Forelimb muscle (tissue), 1 donor: ENCODE data around the gene BICC1. TPM values are rescaled to one million over a fixed set of nuclear protein-coding genes. Genes with fewer than 3 reads are reported as not detected.

Experiments used
- DNase-seq: peaks from one replicate; pipeline ENCODE4 v3.0.0-alpha.2; 2013; ENCODE audit warnings: low read depth
- polyA plus RNA-seq: library from polyadenylated mRNA; unstranded; fragments of 120-200 nt; gene quantifications from one replicate; pipeline ENCODE4 v1.2.1, GENCODE V29; 2013; ENCODE audit not compliant: insufficient read length

The BICC1 gene
- polyA plus RNA-seq, 1 donor, result 14.5 TPM

DNA sequence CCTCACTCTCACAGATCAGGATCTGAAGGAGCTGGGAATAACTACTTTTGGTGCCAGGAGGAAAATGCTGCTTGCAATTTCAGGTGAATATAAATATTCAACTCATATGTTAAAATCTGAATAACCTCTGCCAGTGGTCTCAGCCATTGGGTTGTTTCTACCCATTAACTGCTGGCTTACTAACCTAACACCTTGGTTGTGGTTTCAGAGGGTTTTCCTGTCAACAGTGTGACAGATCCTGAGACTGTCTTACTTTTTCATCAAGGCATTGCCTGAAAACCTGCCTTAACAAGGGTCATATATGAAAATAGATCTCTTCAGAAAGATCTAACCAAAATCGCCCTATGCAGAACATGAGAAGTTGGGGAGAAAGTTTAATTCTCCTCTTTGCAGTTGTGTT lies 307.7 kb downstream of the BICC1 start:
- DNase-seq, result no peak

DNA sequence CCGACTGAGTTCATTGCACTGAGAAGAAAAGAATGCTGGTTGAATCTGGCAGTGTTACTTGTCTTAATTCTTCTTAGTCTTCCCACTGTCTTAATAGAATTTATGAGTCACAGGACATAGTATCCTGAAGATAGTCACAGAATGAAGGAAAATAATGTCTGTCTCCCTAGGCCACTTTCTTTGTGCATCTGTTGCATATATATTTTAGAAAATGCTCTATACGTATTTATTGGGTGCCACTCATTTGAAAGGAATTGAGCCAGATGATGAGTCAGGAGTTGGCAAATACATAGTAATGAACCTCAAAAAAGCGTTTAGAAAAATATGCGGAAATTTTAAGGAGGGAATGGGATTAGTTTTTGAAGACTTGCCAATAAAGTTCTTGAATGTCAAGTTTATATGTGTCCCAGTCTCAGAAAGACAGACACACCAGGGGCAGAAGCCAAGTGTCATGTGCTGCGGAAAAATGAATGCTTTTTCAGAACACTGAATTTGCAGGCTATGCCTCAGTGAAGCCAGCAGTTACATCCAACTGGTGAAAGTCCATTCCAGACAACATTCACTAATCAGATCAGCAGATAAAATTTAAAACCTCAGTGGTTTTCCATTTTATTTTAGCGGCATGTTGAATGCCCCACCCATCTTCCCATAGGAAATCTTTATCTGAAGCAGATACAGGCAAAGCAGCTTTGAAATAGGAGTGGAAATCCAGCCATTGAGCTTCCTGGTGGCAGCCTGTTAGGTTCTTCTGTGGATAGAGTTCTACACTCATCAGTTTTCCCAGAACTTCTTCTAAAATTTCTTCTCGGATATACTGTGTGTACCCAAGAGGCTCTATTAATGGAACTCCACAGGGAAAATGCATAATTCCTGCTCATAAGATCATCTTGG lies 308.4 kb downstream of the BICC1 start:
- no peak for DNase-seq

DNA sequence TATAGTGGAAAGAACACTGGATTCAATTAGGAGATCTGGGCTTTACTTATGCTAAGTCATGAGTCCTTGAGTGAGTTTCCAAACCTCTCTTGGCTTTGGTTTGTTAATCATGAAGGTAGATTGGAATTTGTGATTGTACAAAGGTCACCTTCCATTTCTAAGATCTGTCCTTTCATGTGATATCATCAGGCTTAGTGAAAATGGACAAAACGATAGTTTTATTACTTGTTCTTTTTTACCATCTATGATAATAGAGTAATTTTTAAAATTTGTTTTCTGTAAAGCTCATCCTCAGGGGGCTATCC lies 309.0 kb downstream of the BICC1 start:
- DNase-seq, result no peak

DNA sequence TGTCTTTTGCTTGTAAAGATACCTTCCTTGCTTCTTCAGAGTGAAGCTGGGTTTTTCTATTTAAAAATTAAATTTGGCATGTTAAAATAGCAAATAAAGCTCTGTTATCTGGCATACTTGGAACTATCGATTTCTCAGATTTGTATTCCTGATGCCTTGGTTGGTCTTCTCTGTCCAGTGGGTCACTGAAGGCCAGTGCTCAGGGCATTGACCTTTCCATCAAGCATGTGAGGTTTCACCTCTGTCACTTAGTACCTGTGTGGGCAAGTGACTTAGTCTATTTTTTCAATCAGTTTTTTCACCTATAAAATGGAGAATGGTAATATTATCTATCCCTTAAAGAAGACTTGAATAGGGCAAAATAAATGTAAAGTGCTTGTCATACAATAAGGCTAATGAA lies 311.3 kb downstream of the BICC1 start:
- DNase-seq, result no peak

DNA sequence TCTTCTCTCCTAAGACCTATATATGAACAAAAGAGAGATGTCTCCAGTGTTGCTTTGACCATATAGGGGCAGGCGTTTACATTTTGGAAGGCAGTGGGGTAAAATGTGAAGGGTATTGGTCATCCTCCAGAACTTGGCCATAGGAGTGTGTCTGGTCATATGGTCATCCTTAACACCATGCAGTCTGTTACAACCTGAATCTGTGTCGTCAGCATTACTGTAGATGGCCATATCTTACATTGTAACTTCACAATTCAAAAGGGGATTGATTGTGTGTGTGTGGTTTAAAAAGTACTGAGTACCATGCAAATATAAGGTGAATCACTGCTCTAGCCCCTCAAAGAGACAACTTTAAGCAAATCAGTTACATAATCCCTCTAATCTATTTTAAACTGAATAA lies 311.7 kb downstream of the BICC1 start:
- DNase-seq, result no peak

DNA sequence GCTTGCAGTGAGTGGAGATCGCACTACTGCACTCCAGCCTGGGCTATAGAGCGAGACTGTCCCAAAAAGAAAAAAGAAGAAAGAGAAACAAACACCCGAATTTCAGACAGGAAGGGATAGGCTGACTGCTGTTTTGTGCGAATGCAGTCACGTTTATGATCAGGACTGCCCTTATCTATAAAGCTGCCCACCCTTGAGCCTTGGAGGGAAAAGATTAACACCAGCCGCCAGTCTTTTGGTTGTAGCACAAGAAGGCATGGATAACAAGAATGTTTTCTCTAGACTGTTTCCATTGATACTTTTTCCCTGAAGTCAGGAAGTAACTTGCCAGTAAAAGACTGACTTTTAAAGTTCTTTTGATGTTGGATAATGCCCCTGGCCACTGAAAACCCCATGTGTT lies 314.0 kb downstream of the BICC1 start:
- DNase-seq, result no peak

DNA sequence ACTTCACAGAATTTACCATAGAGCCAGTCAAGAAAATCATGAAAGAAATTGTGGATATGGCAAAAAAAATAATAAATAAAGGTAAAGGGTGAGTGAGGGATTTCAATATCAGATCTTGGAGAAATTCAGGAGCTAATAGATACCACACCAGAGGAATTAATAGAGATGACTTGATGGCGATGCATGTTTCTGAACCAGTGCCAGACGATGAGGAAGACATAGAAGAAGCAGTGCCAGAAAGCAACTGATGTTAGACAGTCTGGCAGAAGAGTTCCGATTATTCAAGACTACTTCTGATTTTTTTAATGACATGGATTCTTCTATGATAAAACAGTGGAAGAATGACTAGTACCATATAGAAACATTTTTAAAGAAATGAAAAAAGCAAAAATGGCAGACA lies 314.7 kb downstream of the BICC1 start:
- no peak for DNase-seq

DNA sequence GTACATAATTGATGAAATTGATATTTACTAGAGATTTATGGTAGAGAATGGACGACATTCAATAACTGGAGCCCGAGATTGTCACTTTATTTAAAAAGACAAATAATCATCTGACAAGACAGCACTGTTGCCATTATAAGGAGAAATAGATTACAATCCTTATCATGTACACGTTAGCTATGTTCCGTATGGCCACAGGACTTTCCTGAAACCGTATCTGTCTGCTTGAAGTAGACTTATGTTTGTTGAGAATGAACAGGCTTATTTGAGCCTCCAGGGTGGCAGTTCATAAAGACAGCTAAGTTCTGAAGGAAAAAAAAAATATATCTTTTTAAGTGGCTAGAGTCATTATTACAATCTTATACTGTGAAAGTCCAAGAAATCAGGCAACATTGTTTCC lies 317.2 kb downstream of the BICC1 start:
- no peak for DNase-seq

DNA sequence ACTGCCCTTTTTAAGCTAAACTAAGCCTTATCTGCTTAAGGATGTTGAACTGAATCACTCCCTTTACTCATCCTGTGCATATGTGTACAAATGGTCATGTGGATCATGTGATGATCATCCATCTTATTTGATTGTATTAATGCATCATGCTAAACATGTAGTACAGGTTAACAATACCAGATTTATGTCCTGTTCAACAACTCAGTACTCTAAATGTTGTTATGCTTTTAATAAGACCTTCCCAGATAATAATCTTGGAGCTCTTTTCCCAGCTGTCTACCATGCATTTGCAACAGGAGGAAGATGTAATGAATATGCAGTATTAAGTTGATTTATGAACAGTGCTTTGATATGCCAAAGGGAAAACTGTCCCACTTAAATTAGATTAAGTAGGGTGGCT lies 318.0 kb downstream of the BICC1 start:
- DNase-seq, result no peak

DNA sequence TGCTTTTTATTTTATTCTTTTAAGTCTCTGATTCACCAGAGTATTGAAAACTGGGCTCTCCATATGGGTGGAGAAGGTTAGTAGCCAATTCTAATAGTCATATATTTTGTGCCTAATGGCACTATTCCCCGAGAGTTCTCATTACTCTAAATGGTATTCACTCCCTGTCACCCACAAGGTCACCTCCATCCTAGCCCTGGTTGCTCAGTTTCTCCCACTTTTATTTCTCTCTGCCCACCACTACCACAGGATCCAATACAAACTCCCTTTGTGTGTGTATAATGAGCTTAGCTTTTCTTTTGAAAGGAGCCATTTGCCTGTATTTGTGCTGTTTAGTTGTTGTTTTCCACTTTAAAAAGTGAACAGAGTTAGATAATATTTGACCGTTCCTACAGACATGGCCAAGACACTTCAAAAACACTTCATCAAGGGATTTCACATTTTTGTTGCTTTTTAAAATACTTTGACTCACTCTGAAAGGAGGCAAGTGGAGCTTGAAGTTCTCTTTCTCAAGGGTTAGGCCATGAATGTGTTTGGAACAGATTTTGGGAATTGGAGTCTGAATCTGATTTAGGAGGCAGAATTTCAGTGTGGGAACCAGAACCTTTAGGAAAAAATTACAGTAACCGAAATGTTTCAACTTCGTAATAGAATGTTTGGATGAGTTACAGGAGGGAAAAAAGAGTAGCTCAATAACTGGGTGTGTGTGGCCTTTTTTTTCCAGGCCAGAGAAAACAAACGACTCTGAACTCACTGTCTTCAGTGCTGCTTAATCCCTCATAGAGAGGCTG lies 321.3 kb downstream of the BICC1 start:
- DNase-seq, result peak; percentile 93

DNA sequence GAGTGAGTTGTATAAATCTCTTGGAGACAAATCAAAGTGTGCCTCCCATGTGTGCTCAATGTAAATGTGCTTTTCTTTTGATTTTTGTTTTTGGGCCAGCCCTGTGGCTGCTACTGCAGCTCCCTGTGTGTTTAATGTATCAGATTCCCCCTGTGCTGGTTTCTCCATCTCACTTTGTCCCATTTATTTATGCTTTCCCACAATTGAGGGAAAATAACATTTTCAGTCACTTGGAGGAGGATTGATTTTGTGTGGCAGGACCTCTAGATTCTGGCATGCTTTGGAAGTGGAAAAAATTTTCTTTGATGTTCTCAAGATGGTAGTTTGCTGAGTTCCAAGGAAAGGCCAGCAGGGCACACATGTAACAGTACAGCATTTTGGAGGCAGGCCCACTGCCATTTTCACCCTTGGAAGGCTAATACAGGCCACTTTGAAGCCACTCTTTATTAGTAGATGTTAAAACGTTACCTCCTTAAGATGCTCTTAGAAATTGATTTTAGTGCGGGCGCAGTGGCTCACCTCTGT lies 323.6 kb downstream of the BICC1 start:
- no peak for DNase-seq

DNA sequence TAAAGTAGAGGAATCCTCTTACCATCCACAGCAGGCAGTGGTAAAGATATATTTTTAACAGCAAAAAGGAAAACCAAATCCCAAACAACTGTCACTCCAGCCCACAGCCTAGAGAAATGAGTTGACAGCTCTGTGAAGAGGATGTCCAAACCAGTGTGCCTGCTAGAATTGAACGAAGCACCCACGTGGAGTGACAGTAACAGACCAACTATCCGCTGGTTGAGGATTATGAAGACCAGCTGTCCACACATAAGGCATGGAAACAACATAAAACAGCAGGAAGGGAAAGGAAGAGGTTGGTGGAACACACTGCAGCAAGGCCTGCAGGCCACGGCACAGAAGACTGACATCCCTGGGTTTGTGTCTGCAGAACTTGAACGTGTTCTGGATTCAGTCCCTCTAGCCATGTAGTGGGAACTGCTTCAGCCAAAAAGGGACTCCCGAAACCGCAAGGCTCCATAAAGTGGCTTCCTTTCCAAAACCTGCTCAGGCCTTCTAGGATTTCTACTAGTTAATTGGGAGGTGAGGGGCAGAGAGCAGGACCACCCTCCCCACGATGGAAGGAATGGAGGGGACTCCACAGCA lies 324.4 kb downstream of the BICC1 start:
- no peak for DNase-seq

DNA sequence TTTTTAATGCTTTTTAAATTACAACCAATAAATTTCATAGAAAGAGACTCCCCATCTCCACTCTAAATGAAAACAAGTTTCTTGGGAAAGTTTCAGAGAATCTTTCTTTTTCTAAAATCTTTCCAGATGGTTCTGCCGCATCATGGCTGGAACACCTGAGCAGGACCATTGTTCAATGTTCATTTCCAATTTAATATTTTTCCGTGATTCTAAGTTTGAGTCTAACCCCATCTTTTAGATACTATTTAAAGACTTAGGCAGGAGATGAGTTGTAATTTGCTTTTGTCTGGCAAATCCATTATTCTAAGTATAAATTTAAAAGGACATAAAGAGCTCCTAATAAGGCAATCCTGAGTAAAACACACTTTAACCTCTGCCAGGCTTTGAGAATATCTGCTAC lies 325.2 kb downstream of the BICC1 start:
- no peak for DNase-seq

DNA sequence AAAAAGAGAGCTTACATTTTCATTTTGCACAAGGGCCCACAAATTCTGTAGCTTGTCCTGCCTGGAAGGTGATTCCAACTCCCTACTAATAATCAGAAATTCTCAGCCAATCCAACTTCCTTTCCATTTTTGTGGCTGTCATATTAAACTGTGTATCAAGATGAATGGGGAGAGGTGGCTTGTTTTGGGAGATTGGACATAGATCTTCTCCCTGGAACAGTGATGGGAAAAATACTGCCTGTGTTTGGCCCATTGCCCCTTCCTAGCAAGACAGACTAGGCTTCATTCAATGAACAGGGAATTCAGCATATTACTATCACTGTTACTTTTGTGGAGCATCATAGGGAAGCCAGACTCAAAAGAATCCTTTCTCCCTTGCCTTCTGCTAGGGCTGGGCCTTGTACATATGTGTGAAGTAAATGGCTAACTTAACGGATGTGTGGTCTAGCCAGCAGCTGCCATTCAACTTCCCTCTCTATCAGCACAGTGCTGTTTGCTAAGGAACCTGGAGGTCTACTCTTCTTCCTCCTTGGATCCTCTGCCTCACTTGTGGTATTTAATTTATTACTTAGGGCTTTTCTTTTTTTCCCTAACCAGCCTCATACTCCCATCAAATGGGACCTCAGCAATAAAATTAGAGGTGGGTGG lies 326.0 kb downstream of the BICC1 start:
- no peak for DNase-seq

DNA sequence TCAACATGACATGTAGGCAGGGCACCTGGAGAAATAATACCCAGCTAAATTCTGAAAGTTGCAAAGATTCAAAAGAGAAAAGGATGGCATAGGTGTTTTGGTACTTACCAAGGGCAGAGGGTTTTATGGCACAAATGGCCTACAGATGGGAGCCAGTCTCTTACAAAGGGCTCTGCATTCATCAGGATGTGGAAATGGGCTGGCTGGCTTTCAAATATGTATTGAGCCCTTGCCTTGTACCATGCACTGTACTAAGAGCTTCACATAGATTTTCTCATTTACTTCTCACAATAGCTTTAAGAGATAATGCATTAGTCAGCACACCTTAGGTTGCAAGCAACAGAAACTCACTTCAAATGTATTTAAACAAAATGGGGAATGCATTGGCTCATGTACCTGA lies 327.1 kb downstream of the BICC1 start:
- DNase-seq, result no peak

DNA sequence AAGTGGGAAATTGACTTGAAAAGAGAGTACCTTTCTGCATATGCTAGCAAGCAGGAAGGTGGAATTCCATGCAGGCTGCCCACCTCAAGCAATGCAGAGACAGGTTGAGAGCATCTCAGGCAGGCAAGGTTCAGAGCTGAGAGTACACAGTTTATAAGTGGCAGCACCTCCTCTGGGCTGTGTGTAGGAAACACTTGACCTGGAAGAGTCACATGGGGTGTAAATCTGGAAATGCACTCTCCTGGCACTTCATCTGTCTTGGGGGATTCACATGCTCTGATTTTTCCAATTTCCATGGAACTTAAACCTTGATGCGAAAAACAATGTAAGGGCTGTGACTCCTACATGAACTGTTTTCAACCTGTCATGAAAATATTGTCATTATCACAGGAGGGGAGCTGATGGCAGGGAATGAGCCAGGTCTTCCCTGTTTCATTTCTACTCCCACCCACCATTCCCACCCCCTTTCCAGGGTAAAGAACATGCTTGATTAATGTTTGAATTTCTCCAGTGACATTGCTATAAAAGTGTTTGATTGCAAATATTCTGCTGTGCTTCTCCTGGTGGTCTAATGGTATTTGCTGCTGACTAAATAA lies 328.3 kb downstream of the BICC1 start:
- no peak for DNase-seq

DNA sequence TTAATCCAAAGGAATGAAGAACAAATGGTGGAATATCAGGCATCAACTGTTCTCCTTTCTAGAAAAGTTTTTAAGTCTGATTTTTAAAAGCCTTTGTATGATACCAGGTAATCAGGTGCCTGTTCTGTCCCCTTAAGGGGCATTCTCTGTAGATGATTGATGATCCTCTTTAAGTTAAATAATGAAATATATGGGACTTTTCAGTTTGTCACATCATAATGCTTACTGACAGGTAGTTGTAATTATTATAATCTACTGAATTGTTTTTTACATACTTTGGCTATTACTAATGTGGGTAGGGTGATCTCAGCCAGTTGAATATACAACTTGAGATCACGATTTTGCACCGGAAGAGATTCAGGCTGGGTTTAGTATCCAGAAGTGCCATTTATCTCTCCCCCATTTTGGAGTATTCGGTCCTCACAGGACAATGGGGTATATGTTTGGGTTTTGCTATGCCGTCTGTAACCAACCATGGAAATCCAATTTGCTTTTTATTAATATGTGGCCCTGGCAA lies 330.2 kb downstream of the BICC1 start:
- DNase-seq, result no peak

DNA sequence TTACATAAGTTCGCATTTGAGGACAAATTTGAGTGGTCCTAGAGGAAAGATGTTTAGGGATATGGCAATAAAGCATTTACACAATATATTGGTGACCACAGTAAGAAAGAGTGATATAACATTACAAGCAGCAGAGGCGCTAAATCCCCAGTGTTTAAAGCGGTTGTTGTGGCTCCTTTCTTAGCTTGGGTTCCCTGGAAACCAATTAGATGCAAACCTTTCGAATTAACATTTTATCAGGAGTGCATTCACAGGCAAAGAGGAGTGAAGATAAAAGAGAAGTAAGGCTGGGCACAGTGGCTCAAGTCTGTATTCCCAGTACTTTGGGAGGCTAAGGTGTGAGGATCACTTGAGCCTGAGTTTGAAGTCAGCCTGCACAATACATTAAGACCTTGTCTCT lies 331.1 kb downstream of the BICC1 start:
- no peak for DNase-seq

DNA sequence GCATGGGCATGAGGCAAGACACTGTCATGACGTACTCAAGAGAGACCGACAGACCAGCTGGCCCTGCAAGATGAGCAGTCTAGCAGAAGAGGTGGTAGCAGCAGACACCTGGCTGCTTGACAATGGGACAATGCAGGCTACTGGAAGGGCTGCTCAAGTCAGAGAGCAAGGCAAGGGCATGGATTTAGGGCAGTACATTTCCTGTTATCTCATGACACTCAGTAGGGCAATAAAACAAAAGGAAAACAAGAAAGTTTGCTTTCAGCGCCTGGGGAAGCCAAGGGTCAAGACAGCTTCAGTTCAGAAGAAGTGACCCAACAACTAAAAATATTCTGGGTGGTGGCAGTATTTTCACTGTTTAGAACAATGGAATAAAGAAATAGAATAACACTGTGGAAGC lies 332.0 kb downstream of the BICC1 start:
- no peak for DNase-seq

DNA sequence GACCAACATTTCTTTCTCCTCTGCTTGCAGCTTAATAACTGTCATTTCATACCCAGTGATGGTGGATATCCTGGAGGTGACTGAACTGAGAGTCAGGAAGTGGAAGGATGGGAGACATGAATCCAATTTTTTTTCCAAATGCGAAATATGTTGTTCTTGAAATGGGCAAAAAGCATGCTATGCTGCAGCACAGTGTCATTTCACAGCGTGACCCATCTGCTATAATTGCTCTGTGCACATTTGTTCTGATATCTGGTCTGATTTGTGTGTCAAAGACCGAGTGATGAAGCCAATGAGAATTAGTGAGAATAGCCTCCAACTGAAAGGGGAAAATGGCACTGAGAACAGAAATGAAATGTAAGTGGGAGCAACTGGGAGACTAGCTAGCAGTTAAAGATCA lies 334.2 kb downstream of the BICC1 start:
- DNase-seq, result no peak

DNA sequence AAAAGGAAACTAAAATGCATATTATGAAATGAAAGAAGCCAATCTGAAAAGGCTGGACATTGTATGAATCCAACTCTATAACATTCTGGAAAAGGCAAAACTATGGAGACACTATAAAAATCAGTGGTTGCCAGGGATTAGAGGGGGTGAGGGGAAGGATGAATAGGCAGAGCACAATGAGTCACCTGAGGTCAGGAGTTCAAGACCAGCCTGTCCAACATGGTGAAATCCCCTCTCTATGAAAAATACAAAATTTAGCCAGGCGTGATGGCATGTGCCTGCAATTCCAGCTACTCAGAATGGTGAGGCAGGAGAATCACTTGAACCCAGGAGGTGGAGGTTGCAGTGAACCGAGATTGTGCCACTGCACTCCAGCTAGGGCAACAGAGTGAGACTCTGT lies 338.9 kb downstream of the BICC1 start:
- no peak for DNase-seq

DNA sequence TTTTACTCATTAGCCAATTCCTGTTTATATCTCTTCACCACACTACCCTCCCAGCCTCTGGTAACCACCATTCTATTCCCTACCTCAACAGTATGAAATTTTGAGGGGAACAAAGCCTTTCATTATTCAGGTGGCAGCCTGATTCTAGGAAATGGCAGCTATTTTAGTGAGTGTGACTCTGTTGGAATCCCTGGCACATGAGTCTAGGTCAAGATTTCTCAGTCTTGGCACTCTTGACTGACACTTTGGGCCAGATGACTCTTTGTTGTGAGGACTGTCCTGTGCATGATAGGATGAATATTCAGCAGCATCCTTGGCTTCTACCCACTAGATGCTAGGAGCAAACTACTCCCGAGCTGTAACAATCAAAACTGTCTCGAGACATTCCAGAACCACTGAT lies 341.0 kb downstream of the BICC1 start:
- DNase-seq, result no peak
